ENCODE data around the gene SQOR. TPM values are rescaled to one million over a fixed set of nuclear protein-coding genes. Genes with fewer than 3 reads are reported as not detected.

The SQOR gene
- total RNA-seq, 2 experiments from 2014 or later, result 14.0 to 16.9 TPM

DNA sequence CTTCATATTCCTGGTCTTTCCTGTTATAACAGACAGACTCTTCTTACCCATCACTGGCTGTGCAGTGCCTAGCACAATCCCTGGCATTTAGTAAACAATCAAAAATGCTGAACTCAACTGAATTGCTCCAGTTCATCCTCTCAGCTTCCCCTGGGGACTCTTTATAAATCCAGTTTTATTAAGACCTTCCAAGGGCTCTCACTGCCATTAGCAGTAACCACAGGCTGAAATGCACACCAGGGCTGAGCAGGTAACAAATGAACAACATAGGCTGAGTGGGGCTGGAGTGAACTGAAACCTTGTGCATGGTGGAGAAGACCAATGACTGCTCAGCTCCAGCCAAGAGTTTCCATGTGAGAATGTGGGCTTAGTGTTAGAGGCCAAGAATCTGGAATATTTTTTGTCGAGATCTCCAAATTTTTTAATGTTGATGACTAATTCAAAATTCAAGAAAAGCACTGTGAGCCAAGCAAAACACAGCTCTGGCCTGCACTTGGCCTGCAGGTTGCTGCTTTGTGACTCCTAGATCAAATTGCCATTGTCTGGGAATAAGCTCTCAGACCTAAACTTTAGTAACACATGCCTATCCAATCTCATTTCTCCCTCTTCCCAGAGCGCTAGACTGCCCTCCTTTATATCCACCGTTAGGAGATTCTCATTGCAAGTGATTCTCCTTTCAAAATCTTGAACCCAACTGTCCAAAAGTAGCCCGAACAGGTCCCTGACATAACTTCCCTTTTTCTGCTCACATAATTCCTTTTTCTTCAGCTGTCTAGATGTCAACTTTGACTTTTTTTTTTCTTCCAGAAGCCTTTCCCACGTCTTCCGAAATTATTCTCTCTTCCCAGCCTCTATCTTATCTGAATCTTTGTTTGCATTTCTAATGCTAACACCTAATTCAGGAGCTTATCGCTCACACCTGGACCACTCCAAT is 7.4 kb downstream of the SQOR start:
- Mint-ChIP-seq H3K36me3 (ENCODE audit: low read depth) (peaks cover 35% of the 10 kb centered on the region), H3K9me3 (no peaks in the 10 kb centered on the region), H3K27me3 (no peaks in the 10 kb centered on the region), H3K27ac (no peak overlapping the region), H3K4me1 (ENCODE audit: low read depth) (peaks cover 85% of the 10 kb centered on the region), H3K4me3 (no peak overlapping the region)
- ATAC-seq (ENCODE audit: poor library complexity), result no peak
- DNase-seq, result no peak
- Histone ChIP-seq H3K4me1 (ENCODE audit: insufficient read depth, low read length) (peaks cover 51% of the 10 kb centered on the region), H3K27me3 (ENCODE audit: control insufficient read depth in 1 of 2, insufficient read depth in 2 of 2, low read length in 2 of 2) (no peaks in the 10 kb centered on the region), H3K27ac (ENCODE audit: low read depth in 1 of 2, low read length in 2 of 2) (no peak overlapping the region), H3K36me3 (ENCODE audit: insufficient read depth, low read length) (peaks cover 11% of the 10 kb centered on the region), H3K9me3 (ENCODE audit: control insufficient read depth in 1 of 2, insufficient read depth in 1 of 2, low read length in 2 of 2) (no peaks in the 10 kb centered on the region), H3K4me3 (ENCODE audit: low read length) (no peak overlapping the region)
- POLR2A ChIA-PET, result no interaction called here
- intact Hi-C loops (cut with DNase I, micrococcal nuclease), result no loop called here
- CTCF ChIA-PET, result no interaction called here
- TF ChIP-seq, protein P1, sequence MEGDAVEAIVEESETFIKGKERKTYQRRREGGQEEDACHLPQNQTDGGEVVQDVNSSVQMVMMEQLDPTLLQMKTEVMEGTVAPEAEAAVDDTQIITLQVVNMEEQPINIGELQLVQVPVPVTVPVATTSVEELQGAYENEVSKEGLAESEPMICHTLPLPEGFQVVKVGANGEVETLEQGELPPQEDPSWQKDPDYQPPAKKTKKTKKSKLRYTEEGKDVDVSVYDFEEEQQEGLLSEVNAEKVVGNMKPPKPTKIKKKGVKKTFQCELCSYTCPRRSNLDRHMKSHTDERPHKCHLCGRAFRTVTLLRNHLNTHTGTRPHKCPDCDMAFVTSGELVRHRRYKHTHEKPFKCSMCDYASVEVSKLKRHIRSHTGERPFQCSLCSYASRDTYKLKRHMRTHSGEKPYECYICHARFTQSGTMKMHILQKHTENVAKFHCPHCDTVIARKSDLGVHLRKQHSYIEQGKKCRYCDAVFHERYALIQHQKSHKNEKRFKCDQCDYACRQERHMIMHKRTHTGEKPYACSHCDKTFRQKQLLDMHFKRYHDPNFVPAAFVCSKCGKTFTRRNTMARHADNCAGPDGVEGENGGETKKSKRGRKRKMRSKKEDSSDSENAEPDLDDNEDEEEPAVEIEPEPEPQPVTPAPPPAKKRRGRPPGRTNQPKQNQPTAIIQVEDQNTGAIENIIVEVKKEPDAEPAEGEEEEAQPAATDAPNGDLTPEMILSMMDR (IDR thresholded peaks at IDR 0.05), result no peak

DNA sequence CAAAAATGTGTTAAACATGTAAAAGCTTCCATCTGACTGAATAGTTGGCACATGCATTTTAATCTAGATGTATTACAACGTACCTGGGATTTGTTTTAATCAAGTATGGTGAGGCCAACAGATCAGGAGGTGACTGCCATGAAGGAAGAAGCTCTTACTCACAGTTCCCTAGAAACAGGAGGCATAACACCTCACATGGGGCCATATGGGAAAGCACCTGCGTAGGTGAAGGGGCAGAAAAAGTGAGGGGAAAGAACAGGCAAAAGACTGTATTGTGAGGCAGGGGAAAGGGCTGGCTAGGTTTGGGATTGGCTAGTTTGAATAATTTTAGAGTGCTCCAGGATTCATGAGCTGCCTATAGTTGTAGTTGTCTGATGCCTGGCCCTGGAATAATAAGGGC is 9.6 kb downstream of the SQOR start:
- no peaks in the 10 kb centered on the region for H3K27me3 ChIP-seq (ENCODE audit: control insufficient read depth in 1 of 2, insufficient read depth in 2 of 2, low read length in 2 of 2)
- POLR2A ChIA-PET, result no interaction called here
- H3K27ac ChIP-seq (ENCODE audit: low read depth in 1 of 2, low read length in 2 of 2), result no peak overlapping the region
- CTCF ChIA-PET, result no interaction called here
- H3K4me3 Mint-ChIP-seq, result no peak overlapping the region
- H3K4me3 ChIP-seq (ENCODE audit: low read length), result no peak overlapping the region
- no peaks in the 10 kb centered on the region for H3K27me3 Mint-ChIP-seq
- H3K9me3 Mint-ChIP-seq, result no peaks in the 10 kb centered on the region
- intact Hi-C loops (cut with DNase I, micrococcal nuclease), result no loop called here
- ATAC-seq (ENCODE audit: poor library complexity), result no peak
- no peaks in the 10 kb centered on the region for H3K9me3 ChIP-seq (ENCODE audit: control insufficient read depth in 1 of 2, insufficient read depth in 1 of 2, low read length in 2 of 2)
- peaks cover 11% of the 10 kb centered on the region for H3K36me3 ChIP-seq (ENCODE audit: insufficient read depth, low read length)
- DNase-seq, result no peak
- H3K4me1 Mint-ChIP-seq (ENCODE audit: low read depth), result peaks cover 72% of the 10 kb centered on the region
- H3K4me1 ChIP-seq (ENCODE audit: insufficient read depth, low read length), result peaks cover 44% of the 10 kb centered on the region
- TF ChIP-seq, protein P1 (IDR thresholded peaks at IDR 0.05), result no peak
- no peak overlapping the region for H3K27ac Mint-ChIP-seq
- H3K36me3 Mint-ChIP-seq (ENCODE audit: low read depth), result peaks cover 34% of the 10 kb centered on the region

DNA sequence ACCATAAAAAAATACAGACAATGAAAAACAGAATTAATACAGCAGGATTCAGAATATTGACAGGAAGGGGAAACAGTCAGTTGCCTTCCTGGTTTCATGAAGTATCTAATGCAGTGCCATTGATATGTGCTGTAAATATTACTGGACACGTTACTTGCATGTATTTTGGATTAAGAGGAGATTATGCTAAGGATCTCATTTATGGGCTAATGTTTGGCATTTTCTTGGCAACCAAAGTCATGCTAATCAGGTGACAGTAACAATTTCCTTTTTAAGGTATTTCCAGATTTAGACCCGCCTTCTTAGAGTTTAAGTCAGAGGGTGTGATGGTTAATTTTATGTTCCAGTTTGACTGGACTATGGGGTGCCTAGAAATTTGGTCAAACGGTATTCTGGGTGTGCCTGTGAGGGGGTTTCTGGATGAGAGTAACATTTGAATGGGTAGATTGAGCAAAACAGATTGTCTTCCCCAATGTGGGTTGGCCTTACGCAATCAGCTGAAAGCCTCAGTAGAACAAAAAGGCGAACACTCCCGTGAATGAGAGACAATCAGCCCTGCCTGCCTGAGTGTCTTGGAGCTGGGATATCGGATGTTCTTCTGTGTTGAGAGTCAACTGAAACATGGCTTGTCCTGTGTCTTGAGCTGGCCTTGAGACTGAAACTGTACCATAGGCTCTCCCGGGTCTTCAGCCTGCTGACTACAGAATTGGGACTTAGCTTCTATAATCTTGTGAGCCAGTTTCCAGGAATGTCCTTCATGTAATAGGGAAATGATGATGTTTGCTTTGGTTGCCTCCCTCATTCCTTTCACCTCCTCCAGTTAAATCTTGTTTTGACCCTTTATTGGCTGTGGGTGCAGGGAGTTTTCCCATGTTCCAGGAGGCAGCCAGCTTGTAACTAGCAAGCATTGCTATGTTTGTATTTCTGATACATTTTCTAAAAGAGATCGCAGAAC is 10.5 kb downstream of the SQOR start:
- Histone ChIP-seq H3K27me3 (ENCODE audit: control insufficient read depth in 1 of 2, insufficient read depth in 2 of 2, low read length in 2 of 2) (no peaks in the 10 kb centered on the region), H3K36me3 (ENCODE audit: insufficient read depth, low read length) (peaks cover 10% of the 10 kb centered on the region), H3K9me3 (ENCODE audit: control insufficient read depth in 1 of 2, insufficient read depth in 1 of 2, low read length in 2 of 2) (no peaks in the 10 kb centered on the region), H3K27ac (ENCODE audit: low read depth in 1 of 2, low read length in 2 of 2) (no peak overlapping the region), H3K4me3 (ENCODE audit: low read length) (no peak overlapping the region), H3K4me1 (ENCODE audit: insufficient read depth, low read length) (peaks cover 51% of the 10 kb centered on the region)
- H3K36me3 Mint-ChIP-seq (ENCODE audit: low read depth), result peaks cover 37% of the 10 kb centered on the region
- DNase-seq, result peak in 1 of 14 experiments; percentile 35
- no peak for ATAC-seq (ENCODE audit: poor library complexity)
- ChIA-PET CTCF (no interaction called here), POLR2A (no interaction called here)
- no peak overlapping the region for H3K27ac Mint-ChIP-seq
- no peaks in the 10 kb centered on the region for H3K27me3 Mint-ChIP-seq
- H3K4me1 Mint-ChIP-seq (ENCODE audit: low read depth), result peaks cover 71% of the 10 kb centered on the region
- TF ChIP-seq, protein P1 (IDR thresholded peaks at IDR 0.05), result no peak
- H3K4me3 Mint-ChIP-seq, result no peak overlapping the region
- intact Hi-C loops (cut with DNase I, micrococcal nuclease), result no loop called here
- H3K9me3 Mint-ChIP-seq, result no peaks in the 10 kb centered on the region

Data from CD4-positive, alpha-beta T cell (primary cell).